IMR-90 (cell line): Measurements from ENCODE around the gene WWC2. TPM values are rescaled to one million over a fixed set of nuclear protein-coding genes. Genes with fewer than 3 reads are reported as not detected.
A peak's percentile ranks its signal among the peaks of the same experiment; 100 is the strongest.

Experiments used
- ATAC-seq: fragments of 200-7000 bp; cut with Tn5 transposase; 2 replicates; pipeline ENCODE4 v1.9.1; 2020; ENCODE audit warnings: low read depth, mild to moderate bottlenecking, moderate library complexity
- BruUV-seq: library from RNA; stranded (reverse); fragments of 400-500 nt; replicated peaks from 2 replicates; lab custom pipeline; 2021; lab: Mats Ljungman, UMichigan
- CTCF ChIA-PET: fragments of 300-600 bp; formaldehyde crosslinking; extraction: SDS; loops from one replicate; lab custom pipeline; 2021; ENCODE audit warnings: antibody characterized with exemption; lab: Yijun Ruan, JAX
- POLR2A ChIA-PET: fragments of 300-600 bp; sonication (Branson Sonifier 250); formaldehyde crosslinking; loops from one replicate; lab custom pipeline; 2022; ENCODE audit warnings: antibody characterized with exemption; ENCODE audit not compliant: unreplicated experiment; lab: Charles Lee
- DNase-seq: peaks from one replicate; pipeline ENCODE4 v3.0.0; 2013
- H2AFZ ChIP-seq: replicated peaks from 2 replicates; pipeline ENCODE3; 2013; ENCODE audit warnings: low read length, mild to moderate bottlenecking; ENCODE audit not compliant: poor library complexity
- H2AK5ac ChIP-seq: 2 replicates; pipeline ENCODE4 v1.6.1; 2013; ENCODE audit warnings: low read depth, low read length, inconsistent platforms
- H2AK9ac ChIP-seq: replicated peaks from 2 replicates; pipeline ENCODE3; 2013; ENCODE audit warnings: mild to moderate bottlenecking, low read depth, low read length, moderate library complexity; ENCODE audit not compliant: poor library complexity
- H2BK120ac ChIP-seq: 2 replicates; pipeline ENCODE4 v1.6.1; 2013; ENCODE audit warnings: low read depth, low read length, inconsistent platforms
- H2BK15ac ChIP-seq: 3 replicates; pipeline ENCODE4 v1.6.1; 2013; ENCODE audit warnings: low read depth, low read length, inconsistent platforms
- H2BK20ac ChIP-seq: 2 replicates; pipeline ENCODE4 v1.6.1; 2013; ENCODE audit warnings: low read depth, mild to moderate bottlenecking, inconsistent platforms, low read length, moderate library complexity
- H2BK5ac ChIP-seq: 2 replicates; pipeline ENCODE4 v1.6.1; 2013; ENCODE audit warnings: mild to moderate bottlenecking, low read depth, low read length, inconsistent platforms; ENCODE audit not compliant: poor library complexity, severe bottlenecking
- H3K14ac ChIP-seq: replicated peaks from 2 replicates; pipeline ENCODE4 v1.6.1; 2013; ENCODE audit warnings: low read depth, low read length, inconsistent platforms
- H3K18ac ChIP-seq: 2 replicates; pipeline ENCODE4 v1.6.1; 2013; ENCODE audit warnings: low read depth, low read length, control low read depth
- H3K23ac ChIP-seq: 2 replicates; pipeline ENCODE4 v1.6.1; 2013; ENCODE audit warnings: low read depth, low read length, inconsistent platforms
- H3K27ac ChIP-seq: 2 replicates; pipeline ENCODE4 v1.5.1; 2013; ENCODE audit warnings: mild to moderate bottlenecking, control low read depth, low read length; ENCODE audit not compliant: insufficient read depth
- H3K27me3 ChIP-seq: 2 replicates; pipeline ENCODE4 v1.6.1; 2013; ENCODE audit warnings: low read length; ENCODE audit not compliant: control insufficient read depth, insufficient read depth
- H3K36me3 ChIP-seq: 2 replicates; pipeline ENCODE4 v1.6.1; 2013; ENCODE audit warnings: low read length, mixed read lengths; ENCODE audit not compliant: control insufficient read depth, insufficient read depth
- H3K4ac ChIP-seq: 2 replicates; pipeline ENCODE4 v1.6.1; 2013; ENCODE audit warnings: low read depth, low read length, inconsistent platforms
- H3K4me1 ChIP-seq: 2 replicates; pipeline ENCODE4 v1.6.1; 2013; ENCODE audit warnings: low read length, mixed read lengths; ENCODE audit not compliant: control insufficient read depth, insufficient read depth
- H3K4me2 ChIP-seq: 2 replicates; pipeline ENCODE4 v1.6.1; 2013; ENCODE audit warnings: low read depth, mild to moderate bottlenecking, control low read depth, low read length, moderate library complexity
- H3K4me3 ChIP-seq: 2 replicates; pipeline ENCODE4 v1.5.1; 2013; ENCODE audit warnings: low read depth, mild to moderate bottlenecking, control low read depth, low read length, moderate library complexity; ENCODE audit not compliant: insufficient read depth
- H3K56ac ChIP-seq: 2 replicates; pipeline ENCODE4 v1.6.1; 2013; ENCODE audit warnings: low read length, inconsistent platforms; ENCODE audit not compliant: insufficient read depth; ENCODE audit errors: extremely low read depth
- H3K79me1 ChIP-seq, 2 experiments: 2 replicates each; pipeline ENCODE4 v1.6.1; 2013; ENCODE audit warnings: low read length in 2 of 2, inconsistent platforms in 1 of 2, low read depth in 1 of 2
- H3K9ac ChIP-seq: 2 replicates; pipeline ENCODE4 v1.6.1; 2013; ENCODE audit warnings: low read depth, low read length, control low read depth
- H3K9me1 ChIP-seq: 2 replicates; pipeline ENCODE4 v1.6.1; 2013; ENCODE audit warnings: low read length, inconsistent platforms; ENCODE audit not compliant: insufficient read depth
- H3K9me3 ChIP-seq: 2 replicates; pipeline ENCODE4 v1.6.1; 2013; ENCODE audit warnings: low read length; ENCODE audit not compliant: control insufficient read depth, insufficient read depth
- H4K20me1 ChIP-seq: 2 replicates; pipeline ENCODE4 v1.6.1; 2013; ENCODE audit warnings: low read length, inconsistent platforms; ENCODE audit not compliant: insufficient read depth
- H4K5ac ChIP-seq: 2 replicates; pipeline ENCODE4 v1.6.1; 2013; ENCODE audit warnings: mild to moderate bottlenecking, low read depth, low read length, control low read depth
- H4K8ac ChIP-seq, 2 experiments: 2 replicates each; pipeline ENCODE4 v1.6.1; 2013; ENCODE audit warnings: low read depth in 2 of 2, low read length in 2 of 2, control low read depth in 1 of 2, inconsistent platforms in 1 of 2
- H4K91ac ChIP-seq: 2 replicates; pipeline ENCODE4 v1.6.1; 2013; ENCODE audit warnings: low read depth, low read length, inconsistent platforms; ENCODE audit not compliant: insufficient read depth
- BHLHE40 ChIP-seq: fragments of 150-350 bp; IDR thresholded peaks from 2 replicates; pipeline ENCODE4 v1.6.1; 2016; ENCODE audit warnings: mild to moderate bottlenecking, low read depth, low read length
- CEBPB ChIP-seq: IDR thresholded peaks from 2 replicates; pipeline ENCODE4 v1.6.1; 2012; ENCODE audit warnings: low read depth, low read length, improper control_type of control experiment
- FOS ChIP-seq: fragments of 150-350 bp; IDR thresholded peaks from 2 replicates; pipeline ENCODE4 v1.6.1; 2016; ENCODE audit warnings: low read depth, low read length
- RAD21 ChIP-seq: IDR thresholded peaks from 2 replicates; pipeline ENCODE4 v1.6.1; 2012; ENCODE audit warnings: low read length, improper control_type of control experiment
- SMC3 ChIP-seq: fragments of 150-350 bp; IDR thresholded peaks from 2 replicates; pipeline ENCODE4 v1.6.1; 2016; ENCODE audit warnings: low read depth, mild to moderate bottlenecking, antibody characterized with exemption, low read length, moderate library complexity
- WGBS, 2 experiments: methylation state at CpG; one replicate each; pipeline versions ENCODE4 v1.1.5 to v1.1.7; 2013; ENCODE audit warnings: missing lambda C conversion rate in 2 of 2; ENCODE audit not compliant: insufficient read length in 1 of 2; ENCODE audit errors: extremely low coverage in 2 of 2; 5-methylcytosine and 5-hydroxymethylcytosine counted together
- dilution Hi-C: fragments of 300-500 bp; cut with HindIII; formaldehyde crosslinking; loops from one replicate; pipeline ENCODE4 v1.14.3; 2018; ENCODE audit warnings: low sequenced_read_pairs; ENCODE audit not compliant: unreplicated experiment
- in situ Hi-C: fragments of 300-500 bp; cut with MboI; formaldehyde crosslinking; loops from 3 replicates; pipeline ENCODE4 v1.14.3; 2019; ENCODE audit warnings: low sequenced_read_pairs, inconsistent platforms, mixed read lengths
- intact Hi-C: fragments of 100-400 bp; cut with micrococcal nuclease; formaldehyde crosslinking; loops from 2 replicates; pipeline ENCODE4 v1.10.0; 2022
- polyA plus RNA-seq, 3 experiments: library from polyadenylated mRNA; depleted of rRNA; stranded (reverse); fragments of >200 nt; gene quantifications; 2 replicates each; pipeline ENCODE4 v1.2.3, GENCODE V29; 2012; ENCODE audit warnings: low replicate concordance in 1 of 3
- total RNA-seq: library from RNA; depleted of rRNA; stranded (reverse); fragments of >200 nt; gene quantifications from 2 replicates; pipeline ENCODE4 v1.2.3, GENCODE V29; 2012

WWC2 gene
- total and polyA plus RNA-seq, 2 of the 4 experiments (the other 2 are of a cell fraction) = 26.6 to 27.4 TPM

DNA sequence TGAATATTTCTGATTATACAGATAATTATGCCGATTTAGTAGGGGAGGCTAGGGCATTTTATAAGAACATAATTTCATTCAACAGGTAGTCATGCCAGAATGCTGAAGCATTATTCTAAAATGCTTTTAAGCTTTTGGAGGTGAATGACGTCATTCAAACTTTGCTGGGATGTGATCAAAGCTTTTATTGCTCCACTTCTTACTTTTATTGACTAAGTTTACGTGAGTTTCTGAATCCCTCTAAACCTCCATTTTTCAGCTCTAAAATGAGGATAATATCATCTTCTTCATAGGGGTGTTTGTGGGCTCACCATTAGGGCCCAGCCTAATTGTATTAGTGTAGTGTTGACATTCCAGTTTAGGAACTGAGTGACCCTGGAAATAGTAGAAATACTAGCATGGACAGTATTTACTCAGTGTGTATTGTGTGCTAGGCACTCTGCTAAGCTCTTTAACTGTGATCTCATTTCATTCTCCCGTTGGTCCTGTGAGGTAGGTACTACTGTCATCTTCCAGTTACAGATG lies 3.0 kb downstream of the WWC2 start:
- no peak for DNase-seq
- Histone ChIP-seq H3K18ac (peak overlapping the region; percentile 21; the same call in 1 of the 2 replicates), H3K14ac (0 out of 2 replicates have a peak overlapping the region, but pooled peaks have one; percentile 10), H4K5ac (0 out of 2 replicates have a peak overlapping the region, but pooled peaks have one; percentile 39), H2BK120ac (no peak overlapping the region), H2AK5ac (no peak overlapping the region), H2BK15ac (no peak overlapping the region), H4K91ac (no peak overlapping the region), H3K9ac (no peak overlapping the region), H3K4me1 (peaks cover 5% of the 10 kb centered on the region), H2BK20ac (no peak overlapping the region; the same call in 1 of the 2 replicates), H3K23ac (peak overlapping the region; percentile 70), H3K56ac (no peak overlapping the region), H2AK9ac (no peak overlapping the region), H3K36me3 (no peaks in the 10 kb centered on the region), H2BK5ac (peak overlapping the region; percentile 34), H3K9me3 (no peaks in the 10 kb centered on the region), H2AFZ (no peak overlapping the region), H3K4me3 (no peak overlapping the region), H3K79me1 (peaks cover 0 to 47% of the 10 kb centered on the region in 2 experiments; a peak in 2 of 4 replicates), H3K4ac (no peak overlapping the region; the same call in 1 of the 2 replicates), H4K20me1 (peaks cover 24% of the 10 kb centered on the region), H3K4me2 (peak overlapping the region; percentile 62), H3K9me1 (peaks cover 10% of the 10 kb centered on the region), H3K27ac (no peak overlapping the region), H4K8ac (0 out of 4 replicates have a peak overlapping the region, but pooled peaks of 1 of the 2 experiments have one; percentile 9), H3K27me3 (no peaks in the 10 kb centered on the region)
- BruUV-seq = no TSS peak
- no peak for ATAC-seq
- POLR2A ChIA-PET = interaction anchor here (0.6 kb wide), 1 partner anchor 82 kb away, joined by 3 read pairs; no protein-coding TSS in a partner anchor
- CTCF ChIA-PET = interaction anchor here (1.1 kb wide), 1 partner anchor 28 kb away, joined by 3 read pairs; no protein-coding TSS in a partner anchor
- TF ChIP-seq FOS = no peak
- TF ChIP-seq RAD21 = no peak
- TF ChIP-seq BHLHE40 = no peak
- TF ChIP-seq SMC3 = no peak
- TF ChIP-seq CEBPB = no peak
- in situ Hi-C loops = no loop called here
- intact Hi-C loops = loop anchor here (2.0 to 5.0 kb wide), 2 partner anchors 13 to 40 kb away; no protein-coding TSS in a partner anchor
- dilution Hi-C loops = no loop called here
- no CpG with 5 or more reads among the region's 4 CpGs for WGBS, 2 experiments
